Thyroid gland (tissue), 4 donors: ENCODE data around the gene OIP5. TPM values are rescaled to one million over a fixed set of nuclear protein-coding genes. Genes with fewer than 3 reads are reported as not detected.

Experiments used
- DNase-seq, 2 donors: peaks; one replicate each; pipeline ENCODE4 v3.0.0-alpha.2; 2019
- H3K27ac ChIP-seq, 3 donors: fragments of 200-600 bp; sonication (generic); 1 replicate in 2 of 3; 2 replicates in 1 of 3; pipeline ENCODE4 v1.5.1; 2016 to 2019; ENCODE audit warnings: mild to moderate bottlenecking in 1 of 3, moderate library complexity in 1 of 3
- H3K27me3 ChIP-seq: fragments of 200-600 bp; sonication (generic); one replicate; pipeline ENCODE4 v1.5.1; 2019
- H3K36me3 ChIP-seq, 2 donors: fragments of 200-600 bp; sonication (generic); one replicate each; pipeline ENCODE4 v1.5.1; 2016 to 2019
- H3K4me1 ChIP-seq, 2 donors: fragments of 200-600 bp; sonication (generic); one replicate each; pipeline ENCODE4 v1.5.1; 2017 to 2019
- H3K4me3 ChIP-seq, 3 donors: fragments of 200-600 bp; sonication (generic); replicated peaks in 1 of 3; 1 replicate in 2 of 3; 2 replicates in 1 of 3; pipeline ENCODE4 v1.5.1; 2016; ENCODE audit warnings: mild to moderate bottlenecking in 1 of 3
- H3K9me3 ChIP-seq: fragments of 200-600 bp; sonication (generic); one replicate; pipeline ENCODE4 v1.5.1; 2017
- CTCF ChIP-seq, 6 experiments: fragments of 200-600 bp in 3 of 6; fragments of 450-650 bp in 3 of 6; sonication (generic) in 3 of 6; IDR thresholded peaks; one replicate each; pipeline ENCODE4 v1.5.1; 2016 to 2019; ENCODE audit warnings: antibody characterized with exemption in 6 of 6, mild to moderate bottlenecking in 2 of 6, inconsistent platforms in 1 of 6, moderate library complexity in 1 of 6
- POLR2A ChIP-seq, 2 donors: fragments of 450-650 bp; IDR thresholded peaks; one replicate each; pipeline ENCODE4 v1.6.1; 2017; ENCODE audit warnings: antibody characterized with exemption in 2 of 2, mild to moderate bottlenecking in 2 of 2, moderate library complexity in 1 of 2
- WGBS, 2 donors: methylation state at CpG; one replicate each; pipeline ENCODE4 v1.1.5; 2017; 5-methylcytosine and 5-hydroxymethylcytosine counted together
- intact Hi-C: fragments of 100-400 bp; cut with DNase I; formaldehyde crosslinking; loops from one replicate; pipeline ENCODE4 v1.15.1; 2023
- total RNA-seq, 4 donors: library from RNA; depleted of rRNA; stranded (reverse); fragments of >200 nt; gene quantifications; one replicate each; pipeline ENCODE4 v1.2.3, GENCODE V29; 2016

Gene OIP5
- total RNA-seq, 4 donors from 2014 or later = 0.78 to 1.6 TPM; not detected in 2

GRCh38 chr15:41350057-41350717 is 17.8 kb upstream of the OIP5 start:
- 91% methylated on average over 10 of the region's 10 CpGs for WGBS, 2 donors
- DNase-seq = no peak
- no peaks in the 10 kb centered on the region for H3K4me1 ChIP-seq
- TF ChIP-seq POLR2A (IDR thresholded peaks at IDR 0.05) (no peak), CTCF (IDR thresholded peaks at IDR 0.05) (no peak)
- H3K9me3 ChIP-seq = no peaks in the 10 kb centered on the region
- no peak overlapping the region for H3K4me3 ChIP-seq
- H3K36me3 ChIP-seq = no peaks in the 10 kb centered on the region
- no peak overlapping the region for H3K27ac ChIP-seq
- H3K27me3 ChIP-seq = no peaks in the 10 kb centered on the region
- intact Hi-C loops = no loop called here

DNA sequence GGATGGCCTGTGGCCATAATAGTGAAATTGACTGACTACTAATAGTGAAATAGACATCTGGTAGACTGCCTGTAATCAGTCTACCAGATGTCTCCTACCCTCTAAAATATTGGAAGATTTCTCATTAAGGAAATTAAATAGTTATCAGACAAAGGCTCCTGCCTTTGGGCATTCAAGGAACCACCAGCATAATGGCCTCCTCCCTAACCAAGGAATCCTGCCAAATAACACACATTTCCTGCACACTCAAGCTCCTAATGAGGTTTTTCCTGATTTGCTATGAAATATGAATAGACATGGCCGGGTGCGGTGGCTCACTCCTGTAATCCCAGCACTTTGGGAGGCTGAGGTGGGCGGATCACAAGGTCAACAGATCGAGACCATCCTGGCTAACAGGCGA is 14.8 kb upstream of the OIP5 start:
- WGBS, 2 donors = 91 to 96% methylated on average over 5 of the region's 5 CpGs
- H3K27me3 ChIP-seq = no peaks in the 10 kb centered on the region
- no peak for TF ChIP-seq CTCF (IDR thresholded peaks at IDR 0.05)
- no peak for TF ChIP-seq POLR2A (IDR thresholded peaks at IDR 0.05)
- no peak overlapping the region for H3K4me3 ChIP-seq
- DNase-seq = no peak
- no peaks in the 10 kb centered on the region for H3K36me3 ChIP-seq
- no peaks in the 10 kb centered on the region for H3K4me1 ChIP-seq
- intact Hi-C loops = no loop called here
- H3K27ac ChIP-seq = no peak overlapping the region
- H3K9me3 ChIP-seq = no peaks in the 10 kb centered on the region

GRCh38 chr15:41341519-41341918 is 9.1 kb upstream of the OIP5 start:
- Histone ChIP-seq H3K9me3 (no peaks in the 10 kb centered on the region), H3K4me1 (no peaks in the 10 kb centered on the region), H3K4me3 (no peak overlapping the region), H3K27ac (no peak overlapping the region), H3K36me3 (no peaks in the 10 kb centered on the region), H3K27me3 (no peaks in the 10 kb centered on the region)
- TF ChIP-seq CTCF (IDR thresholded peaks at IDR 0.05) = no peak
- TF ChIP-seq POLR2A (IDR thresholded peaks at IDR 0.05) = no peak
- intact Hi-C loops = no loop called here
- WGBS, 2 donors = 65 to 88% methylated on average over 4 of the region's 4 CpGs
- DNase-seq = no peak

GRCh38 chr15:41340189-41340695 is 7.9 kb upstream of the OIP5 start:
- Histone ChIP-seq H3K9me3 (no peaks in the 10 kb centered on the region), H3K27me3 (no peaks in the 10 kb centered on the region), H3K4me3 (no peak overlapping the region), H3K4me1 (no peaks in the 10 kb centered on the region), H3K36me3 (no peaks in the 10 kb centered on the region), H3K27ac (no peak overlapping the region)
- intact Hi-C loops = no loop called here
- no peak for DNase-seq
- WGBS, 2 donors = 94 to 97% methylated on average over 5 of the region's 5 CpGs
- TF ChIP-seq POLR2A (IDR thresholded peaks at IDR 0.05) (no peak), CTCF (IDR thresholded peaks at IDR 0.05) (no peak)
